ENCODE measurements around the gene MPPED1.

MPPED1 gene

DNA sequence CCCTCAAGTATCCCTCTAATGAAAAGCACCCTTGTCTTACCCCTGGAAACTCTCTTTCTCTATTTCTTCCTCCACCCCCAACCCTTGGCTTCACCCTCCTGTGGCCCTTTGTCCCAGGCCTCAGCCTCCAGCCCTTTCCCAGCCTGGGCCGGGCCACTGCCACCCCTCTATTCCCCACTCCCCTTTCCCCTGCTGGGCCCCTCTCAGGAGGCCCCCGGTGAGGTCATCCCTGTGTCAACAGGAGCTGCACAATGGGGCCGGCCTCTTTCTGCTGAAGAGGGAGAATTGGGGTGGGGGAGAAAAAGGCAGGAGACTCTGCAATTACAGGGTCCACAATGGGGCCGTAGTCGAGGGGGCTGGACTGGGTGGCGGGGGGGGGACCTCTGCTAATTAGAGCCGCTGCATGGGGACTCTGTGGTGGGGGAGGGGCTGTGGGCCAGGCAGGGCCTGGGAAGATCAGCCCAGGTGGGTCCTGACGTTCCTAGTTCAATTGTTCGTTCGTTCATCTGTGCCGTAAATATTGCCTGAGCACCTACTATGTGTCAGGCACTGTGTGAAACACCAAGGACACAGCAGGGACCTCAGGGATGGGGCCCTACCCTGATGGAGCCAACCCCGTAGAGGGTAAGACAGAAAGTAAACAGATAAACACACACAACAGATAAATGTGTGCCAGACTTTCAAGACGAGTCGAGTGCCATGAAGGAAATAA, 18.5 kb upstream of the MPPED1 start:
- DNase-seq (ENCODE audit: low read depth): no peak

DNA sequence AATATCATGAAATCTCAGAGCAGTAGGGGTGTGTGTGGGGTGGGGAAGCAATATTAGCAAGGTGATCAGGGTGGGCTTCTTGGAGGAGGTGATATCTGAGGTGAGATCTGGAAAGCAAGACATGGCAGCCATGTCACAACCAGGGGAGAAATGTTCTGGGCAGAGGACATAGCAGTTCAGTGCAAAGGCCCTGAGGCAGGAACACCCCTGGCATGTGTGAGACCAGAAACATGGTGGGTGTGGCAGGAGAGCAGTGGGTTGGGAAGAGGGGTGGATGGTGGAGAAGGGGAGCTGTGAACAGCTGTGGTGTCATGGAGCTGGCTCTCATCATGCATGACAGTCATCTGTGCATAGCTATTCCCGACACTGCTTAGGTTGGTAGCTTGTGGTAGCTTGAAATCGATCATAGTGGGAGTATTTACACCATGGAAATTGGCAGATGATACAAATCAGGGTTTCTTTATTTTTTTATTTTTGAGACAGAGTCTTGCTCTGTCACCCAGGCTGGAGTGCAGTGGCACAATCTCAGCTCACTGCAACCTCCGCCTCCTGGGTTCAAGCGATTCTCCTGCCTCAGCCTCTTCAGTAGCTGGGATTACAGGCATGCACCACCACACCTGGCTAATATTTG, 17.9 kb upstream of the MPPED1 start:
- DNase-seq (ENCODE audit: low read depth): no peak

DNA sequence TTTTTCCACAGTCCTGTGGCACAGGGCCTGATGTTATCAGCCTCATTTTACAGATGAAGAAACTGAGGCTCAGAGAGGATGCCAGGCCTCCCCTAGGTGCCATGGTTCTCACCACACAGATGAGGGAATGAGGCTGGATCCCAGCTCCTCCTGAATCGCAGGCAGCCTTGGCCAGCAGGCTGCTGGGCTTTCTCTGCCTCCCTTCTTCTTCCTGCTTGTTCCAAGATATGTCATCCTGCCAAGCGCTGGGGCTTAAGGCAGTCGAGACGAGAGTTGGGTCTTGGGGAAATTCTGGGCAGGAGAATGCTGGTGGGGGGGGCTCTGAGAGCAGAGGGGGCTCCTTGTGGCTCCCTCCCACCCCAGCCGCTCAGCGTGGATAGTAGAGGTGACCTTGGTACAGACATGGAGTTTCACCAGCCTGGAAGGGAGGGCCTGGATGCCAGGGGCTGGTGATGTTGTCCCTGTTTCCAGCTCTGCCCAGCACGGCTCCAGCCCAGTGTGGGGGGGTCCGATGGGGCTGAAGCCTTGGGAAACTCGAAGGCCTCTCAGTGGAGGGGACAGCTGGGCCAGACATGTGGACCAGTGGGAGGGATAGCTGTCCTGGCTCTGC, 16.6 kb upstream of the MPPED1 start:
- DNase-seq (ENCODE audit: low read depth): no peak

DNA sequence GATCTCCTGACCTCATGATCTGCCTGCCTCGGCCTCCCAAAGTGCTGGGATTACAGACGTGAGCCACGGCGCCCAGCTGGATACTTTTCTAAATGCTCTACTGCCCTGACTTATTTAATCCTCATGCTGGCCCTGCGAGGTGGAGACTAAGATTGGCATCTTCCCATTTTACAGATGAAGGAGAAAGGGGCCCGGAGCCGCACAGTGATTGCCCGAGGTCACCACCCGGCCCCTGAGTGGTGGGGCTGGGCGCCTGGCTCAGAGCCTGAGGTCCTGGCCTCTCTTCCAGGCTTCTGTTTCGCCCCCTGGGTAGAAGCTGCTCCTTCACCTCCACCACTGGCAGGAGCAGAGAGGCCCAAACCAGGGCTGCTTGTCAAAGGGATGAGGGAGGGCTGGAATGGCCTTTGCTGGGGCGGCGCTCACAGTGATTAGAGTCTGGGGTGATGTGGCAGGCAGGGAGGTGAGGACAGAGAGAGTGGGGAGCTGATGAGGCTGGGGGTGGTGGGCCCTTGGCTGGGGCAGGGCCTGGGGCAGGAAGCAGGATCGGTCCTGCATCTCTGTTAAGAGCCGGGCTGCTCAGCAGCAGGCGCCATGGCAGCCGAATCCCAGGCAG, 15.4 kb upstream of the MPPED1 start:
- no peak for DNase-seq (ENCODE audit: low read depth)

DNA sequence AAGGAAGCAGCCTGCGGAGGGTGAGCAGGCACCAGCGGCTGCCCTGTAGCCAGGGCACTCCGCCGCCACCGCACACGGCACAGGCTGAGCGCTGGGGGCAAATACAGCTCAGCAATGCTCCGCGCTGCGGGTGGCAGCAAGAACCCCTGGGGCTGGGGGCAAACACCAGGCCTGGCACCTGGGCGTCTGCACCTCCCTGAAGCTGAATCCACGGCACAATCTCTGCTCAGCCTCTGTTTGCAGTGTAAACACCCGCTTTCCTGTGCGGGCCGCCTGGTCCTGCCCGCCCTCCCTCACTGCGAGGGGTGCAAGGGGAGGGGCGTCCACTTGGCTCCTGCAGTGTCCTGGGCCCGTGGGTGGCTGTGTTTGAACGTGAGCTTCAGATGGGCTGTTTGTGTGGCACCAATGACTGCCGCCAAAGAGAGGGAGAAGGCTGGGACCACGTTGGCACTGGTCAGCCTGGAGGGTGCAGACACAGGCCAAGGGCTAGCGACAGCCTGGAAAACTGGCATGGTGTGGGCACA, 14.8 kb upstream of the MPPED1 start:
- no peak for DNase-seq (ENCODE audit: low read depth)

DNA sequence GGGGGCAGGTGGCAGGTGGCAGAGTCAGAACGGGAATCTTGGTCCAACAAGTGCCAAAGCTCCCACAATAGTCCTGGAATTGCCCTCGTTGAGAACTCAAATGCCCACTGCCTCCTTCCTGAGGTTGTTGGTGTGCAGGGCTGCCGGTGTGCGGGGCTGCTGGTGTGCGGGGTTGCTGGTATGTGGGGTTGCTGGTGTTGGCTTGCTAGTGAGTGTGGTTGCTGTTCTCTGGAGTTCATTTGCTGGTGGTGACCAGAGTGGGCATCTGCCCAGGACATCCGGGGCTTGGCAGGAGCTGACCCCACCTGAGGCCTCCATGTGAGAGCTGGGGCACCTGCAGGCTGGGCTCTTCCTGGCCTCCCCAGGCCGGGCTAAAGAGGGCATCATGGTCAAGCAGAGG, 14.0 kb upstream of the MPPED1 start:
- no peak for DNase-seq (ENCODE audit: low read depth)

DNA sequence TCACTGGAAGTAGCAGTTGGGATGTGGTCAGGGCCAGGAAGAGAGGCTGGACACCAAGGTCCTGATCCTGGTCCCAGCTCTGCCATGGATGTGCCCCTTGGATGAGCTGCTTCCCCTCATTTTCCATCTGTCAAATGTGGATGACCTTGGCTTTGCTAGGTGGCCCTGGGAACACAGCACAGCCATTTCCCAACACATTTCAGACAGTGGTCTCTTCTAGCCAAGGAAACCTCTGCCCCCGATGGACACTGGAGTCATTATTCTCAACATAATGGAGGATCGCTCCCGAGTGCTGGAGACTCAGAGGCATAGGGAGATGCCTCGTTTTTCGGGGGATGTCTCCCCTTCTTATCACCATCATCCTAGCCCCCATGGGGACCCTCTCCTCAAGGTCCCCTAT, 13.6 kb upstream of the MPPED1 start:
- no peak for DNase-seq (ENCODE audit: low read depth)

DNA sequence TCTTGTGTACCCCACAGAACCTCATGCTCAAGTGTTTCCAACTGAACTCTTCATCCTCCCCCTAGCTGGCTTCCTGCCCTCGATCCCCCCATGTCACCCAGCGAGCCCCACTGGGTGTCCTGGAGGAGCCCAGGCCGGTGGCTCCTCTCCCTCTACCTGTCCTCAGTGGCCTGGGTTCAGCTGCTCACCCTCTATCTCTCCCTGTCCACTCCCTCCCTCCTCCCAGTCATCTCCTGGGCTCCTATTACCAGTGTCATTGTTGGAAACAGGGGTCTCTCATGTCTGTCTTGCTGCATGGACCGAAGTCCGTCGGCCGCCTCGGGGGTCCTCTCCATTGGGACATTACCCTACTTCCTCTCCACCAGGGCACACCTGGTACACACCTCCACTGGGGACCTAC, 12.9 kb upstream of the MPPED1 start:
- no peak for DNase-seq (ENCODE audit: low read depth)

DNA sequence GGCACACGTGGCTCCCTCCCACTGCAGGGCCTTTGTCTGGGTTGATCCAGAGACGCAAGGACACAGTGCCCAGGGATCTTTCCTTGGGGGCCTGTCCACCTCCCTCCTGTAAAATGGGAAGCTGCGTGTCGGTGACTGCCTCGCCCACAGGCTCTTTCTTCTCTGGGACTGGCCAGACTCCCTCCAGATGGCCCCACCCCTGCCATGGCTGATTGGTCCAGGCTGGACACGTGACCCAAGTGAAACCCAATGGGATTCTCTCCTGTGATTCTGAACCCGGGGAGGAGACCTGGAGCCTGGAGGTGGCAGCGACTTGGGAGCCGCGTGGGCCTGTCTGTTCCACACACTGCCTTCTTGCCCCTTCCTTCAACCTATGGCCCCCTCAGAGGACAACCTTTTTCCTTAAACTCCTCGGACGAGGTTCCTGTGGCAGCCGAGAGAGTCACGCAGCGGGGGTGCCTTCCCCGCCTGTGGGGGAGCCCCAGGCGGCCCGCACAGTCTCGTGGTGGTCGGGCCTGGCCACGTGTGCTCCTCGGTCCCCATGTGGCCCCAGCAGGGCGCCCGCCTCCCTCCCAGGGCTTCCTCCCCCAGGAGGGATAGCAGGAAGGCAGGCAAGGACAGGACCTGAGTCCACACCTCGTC, 12.4 kb upstream of the MPPED1 start:
- no peak for DNase-seq (ENCODE audit: low read depth)

DNA sequence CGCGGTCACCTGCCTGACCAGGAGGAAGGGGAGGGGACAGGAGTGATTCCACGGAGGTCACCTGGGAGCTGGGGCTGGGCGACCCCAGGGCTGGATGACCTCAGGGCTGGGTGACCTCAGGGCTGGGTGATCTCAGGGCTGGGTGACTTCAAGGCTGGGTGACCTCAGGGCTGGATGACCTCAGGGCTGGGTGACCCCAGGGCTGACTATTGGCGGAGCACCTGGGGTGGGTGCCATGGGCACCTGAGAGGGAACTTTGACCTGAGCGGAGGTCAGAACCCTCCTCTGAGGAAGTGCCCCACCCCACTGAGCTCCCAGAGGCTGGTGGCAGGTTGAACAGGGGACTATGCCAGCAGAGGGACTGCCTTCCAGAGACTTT, 11.8 kb upstream of the MPPED1 start:
- DNase-seq (ENCODE audit: low read depth): no peak

DNA sequence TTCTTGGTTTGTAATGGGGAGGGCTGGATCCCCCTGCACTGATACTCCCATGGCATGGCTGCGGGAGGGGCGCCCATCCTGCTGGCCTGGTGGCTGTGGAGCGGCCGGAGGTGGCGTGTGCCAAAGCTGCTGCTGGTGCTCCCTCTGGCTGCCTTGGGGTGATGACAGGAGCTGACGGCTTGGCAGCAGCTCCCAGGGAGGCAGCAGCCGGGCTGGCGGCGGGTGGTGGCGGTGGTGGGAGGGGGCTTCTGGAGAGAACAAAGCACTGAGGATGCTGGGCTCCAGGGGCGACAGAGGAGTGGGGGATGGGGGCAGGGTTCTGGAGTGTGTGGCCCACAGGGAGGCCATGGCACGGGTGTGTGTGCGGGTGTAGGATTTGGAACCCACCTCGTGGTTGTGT, 11.4 kb upstream of the MPPED1 start:
- DNase-seq (ENCODE audit: low read depth): no peak

DNA sequence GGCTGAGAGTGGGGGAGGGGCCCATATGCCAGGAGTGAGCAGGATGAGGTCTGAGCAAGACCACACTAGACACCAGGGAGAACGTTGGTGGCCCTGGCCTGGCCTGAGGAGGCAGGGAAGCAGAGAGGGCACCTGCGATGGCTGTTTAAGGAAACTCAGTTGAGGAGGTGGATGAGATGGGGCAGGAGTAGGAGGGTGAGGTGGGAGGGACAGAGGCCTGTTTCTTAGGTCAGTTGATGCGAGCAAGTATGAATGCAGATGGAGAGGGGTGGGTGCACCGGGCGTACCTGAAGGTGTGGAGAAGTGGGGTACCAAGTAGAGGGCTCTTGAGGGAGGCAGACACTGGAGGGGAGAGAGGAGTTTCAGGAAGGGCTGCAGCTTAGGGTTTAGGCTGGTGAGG, 10.6 kb upstream of the MPPED1 start:
- DNase-seq (ENCODE audit: low read depth): no peak

DNA sequence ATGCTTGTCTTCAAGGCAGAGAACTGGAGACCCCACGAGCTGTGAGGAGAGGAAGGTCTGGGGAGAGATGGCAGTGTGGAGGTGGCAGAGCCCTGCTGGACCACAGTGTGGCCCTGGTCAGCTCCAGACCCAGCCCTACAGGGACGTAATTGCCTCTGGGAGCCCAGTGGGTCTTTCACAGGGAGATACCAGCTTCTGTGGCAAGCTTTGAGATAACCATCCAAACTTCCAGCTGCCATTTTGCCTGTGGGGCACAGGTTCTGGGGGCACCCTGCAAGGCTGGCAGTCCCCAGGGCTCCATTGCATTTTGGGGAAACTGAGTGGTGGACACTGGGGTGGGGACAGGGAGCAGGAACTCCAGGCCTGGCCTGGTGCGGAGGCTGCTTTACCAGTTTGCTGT, 10.2 kb upstream of the MPPED1 start:
- DNase-seq (ENCODE audit: low read depth): no peak

DNA sequence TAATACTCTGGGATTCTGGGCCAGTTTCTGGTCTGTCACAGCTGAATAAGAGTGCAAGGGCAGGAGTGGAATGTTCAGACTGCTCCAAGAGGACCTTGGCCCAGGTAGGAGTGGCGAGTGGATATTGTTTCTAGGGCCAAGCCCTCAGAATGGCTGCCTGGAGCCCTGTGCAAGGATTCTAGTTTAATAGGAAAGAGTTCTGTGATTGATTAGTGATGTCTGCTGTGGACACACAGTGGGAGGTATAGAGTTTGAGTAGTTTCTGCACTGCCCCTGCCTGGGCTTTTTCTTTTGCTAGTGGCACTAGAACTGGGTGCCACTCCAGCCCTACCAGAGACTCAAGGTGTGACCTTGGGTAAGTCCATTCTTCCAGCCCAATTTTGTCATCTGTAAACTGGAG, 9.7 kb upstream of the MPPED1 start:
- no peak for DNase-seq (ENCODE audit: low read depth)

DNA sequence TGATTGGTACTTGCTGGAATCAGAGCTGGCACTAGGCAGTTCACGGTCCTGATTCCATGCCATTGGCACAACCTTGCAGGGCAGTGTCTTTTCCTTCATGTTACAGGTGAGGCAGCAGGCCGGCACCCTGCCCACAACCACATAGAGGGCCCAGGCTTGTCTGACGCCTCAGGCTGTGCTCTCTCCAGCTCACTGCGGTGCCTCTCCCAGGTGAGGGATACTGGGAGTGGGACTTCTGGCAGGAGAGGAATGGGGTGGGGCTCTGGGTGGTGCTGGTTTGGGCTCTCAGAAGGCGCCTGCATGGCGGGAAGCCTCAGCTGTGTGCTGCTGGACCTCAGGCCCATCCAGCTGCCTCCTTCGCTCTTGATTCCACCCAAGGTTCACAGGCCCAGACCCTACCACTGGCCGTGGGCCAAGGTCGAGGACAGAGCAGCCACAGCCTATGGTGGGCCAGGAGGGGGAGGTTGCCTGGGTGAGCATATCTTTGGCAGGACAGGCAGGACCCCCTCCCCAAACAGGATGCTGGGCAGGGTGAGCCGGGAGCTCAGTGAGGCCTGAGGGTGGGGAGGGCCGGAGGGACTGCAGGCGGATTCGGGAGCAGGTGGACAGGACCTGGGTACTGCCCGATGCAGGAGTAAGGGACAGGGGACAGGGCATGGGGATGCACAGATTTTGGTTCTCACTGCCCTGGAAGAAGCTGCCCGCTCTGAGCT, 7.0 kb upstream of the MPPED1 start:
- no peak for DNase-seq (ENCODE audit: low read depth)

DNA sequence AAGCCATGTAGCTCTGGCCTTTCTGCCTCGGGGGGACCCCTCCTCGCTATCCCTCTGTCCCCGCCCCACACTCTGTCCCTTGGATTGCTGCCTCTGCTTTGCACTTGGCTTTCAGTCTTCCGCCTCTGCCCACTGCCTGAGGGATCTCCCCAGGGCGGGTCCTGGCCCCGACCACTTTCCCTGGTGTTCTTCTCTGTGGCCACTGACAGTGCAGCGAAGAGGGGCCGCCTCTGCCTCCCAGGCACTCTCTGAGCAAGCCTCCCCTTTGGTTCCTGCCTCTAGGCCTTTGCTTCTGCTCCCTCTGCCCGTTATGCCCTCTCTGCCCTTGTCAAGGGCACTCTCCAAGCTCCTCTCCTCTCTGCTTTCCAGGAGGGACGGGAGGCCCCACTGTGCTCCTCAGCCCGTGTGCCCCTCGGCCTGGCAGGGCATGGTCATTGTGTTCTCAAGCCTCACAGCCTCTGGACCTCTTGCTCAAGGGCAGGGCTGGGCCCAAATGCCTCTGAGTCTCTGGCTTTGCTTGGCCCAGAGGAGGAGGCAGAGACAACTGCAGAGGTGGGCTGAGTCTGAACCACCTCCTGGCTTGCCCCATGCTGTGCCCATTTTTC, 5.5 kb upstream of the MPPED1 start:
- DNase-seq (ENCODE audit: low read depth): no peak

DNA sequence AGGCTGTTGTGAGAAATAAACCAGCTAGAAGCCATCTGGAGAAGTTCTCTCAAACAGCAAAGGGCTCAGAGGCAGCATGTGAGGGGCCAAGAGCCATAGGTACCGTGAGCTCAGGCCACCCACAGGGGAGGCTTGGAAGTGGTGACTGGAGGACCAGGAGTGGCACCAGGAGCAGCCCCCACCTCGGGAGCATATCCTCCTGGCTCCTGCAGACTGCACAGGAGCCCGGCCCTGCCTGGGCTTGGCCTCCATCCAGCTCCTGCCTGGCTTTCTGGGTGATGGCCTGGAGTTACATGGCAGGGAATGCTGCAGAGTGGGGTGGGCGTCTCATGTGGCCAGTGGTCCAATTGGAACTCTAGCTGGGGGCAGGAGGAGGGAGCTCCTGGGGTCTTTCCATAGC, 4.2 kb upstream of the MPPED1 start:
- no peak for DNase-seq (ENCODE audit: low read depth)

DNA sequence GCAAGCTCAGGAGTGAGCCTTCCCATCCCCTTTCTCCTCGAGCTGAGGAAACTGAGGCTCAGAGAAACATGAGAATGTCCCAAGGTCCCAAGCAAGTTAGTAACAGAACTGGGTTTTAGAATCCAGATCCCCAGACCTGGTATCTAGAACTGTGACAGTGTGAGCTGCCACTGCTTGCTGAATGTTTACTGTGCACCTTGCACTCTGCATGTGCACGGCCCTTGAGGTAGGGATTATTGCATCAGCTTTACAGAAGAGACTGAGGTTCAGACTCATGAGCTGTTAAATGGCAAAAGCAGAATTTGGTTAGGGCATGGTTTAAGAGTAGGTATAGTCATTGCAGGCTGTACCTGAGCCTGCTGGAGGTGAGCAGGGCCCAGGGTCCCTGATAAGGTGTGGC, 3.8 kb upstream of the MPPED1 start:
- DNase-seq (ENCODE audit: low read depth): no peak

DNA sequence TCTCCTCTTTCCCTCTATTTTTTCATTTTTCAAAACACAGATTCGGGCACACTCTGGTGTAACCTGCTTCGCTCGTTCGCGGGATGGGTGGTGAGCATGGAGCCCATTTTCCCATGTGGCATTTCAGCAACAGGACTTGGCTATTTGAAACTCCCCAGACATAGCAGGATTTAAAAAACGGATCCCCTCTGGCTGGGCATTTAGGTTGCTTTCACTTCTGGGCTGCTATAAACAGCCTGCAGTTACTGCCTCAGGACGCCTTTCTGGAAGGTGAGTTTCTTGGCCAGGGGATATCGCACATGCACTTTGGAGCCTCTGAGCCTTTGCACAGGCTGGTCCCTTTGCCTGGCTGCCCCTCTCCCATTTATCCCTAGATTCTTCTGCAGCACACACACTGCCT, 2.8 kb upstream of the MPPED1 start:
- no peak for DNase-seq (ENCODE audit: low read depth)

DNA sequence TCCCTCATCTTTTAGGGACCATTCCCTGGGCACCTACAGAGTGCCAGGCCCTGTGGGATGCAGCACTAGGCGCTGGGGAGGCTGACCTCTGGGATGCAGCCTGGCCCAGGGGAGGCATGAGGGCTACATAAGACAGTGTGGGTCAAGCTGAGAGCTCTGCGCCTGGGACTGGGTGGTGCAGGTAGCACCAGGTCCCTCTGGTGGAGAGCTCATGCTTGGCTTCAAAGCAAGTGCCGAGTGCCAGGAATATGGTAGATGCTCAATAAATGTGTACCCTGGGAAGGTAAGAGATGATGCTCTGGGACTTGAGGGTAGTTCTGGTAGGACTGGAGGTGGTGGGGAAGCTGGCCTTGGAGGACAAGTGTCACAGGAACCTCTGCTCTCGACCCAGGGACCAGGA, 2.0 kb upstream of the MPPED1 start:
- DNase-seq (ENCODE audit: low read depth): no peak

DNA sequence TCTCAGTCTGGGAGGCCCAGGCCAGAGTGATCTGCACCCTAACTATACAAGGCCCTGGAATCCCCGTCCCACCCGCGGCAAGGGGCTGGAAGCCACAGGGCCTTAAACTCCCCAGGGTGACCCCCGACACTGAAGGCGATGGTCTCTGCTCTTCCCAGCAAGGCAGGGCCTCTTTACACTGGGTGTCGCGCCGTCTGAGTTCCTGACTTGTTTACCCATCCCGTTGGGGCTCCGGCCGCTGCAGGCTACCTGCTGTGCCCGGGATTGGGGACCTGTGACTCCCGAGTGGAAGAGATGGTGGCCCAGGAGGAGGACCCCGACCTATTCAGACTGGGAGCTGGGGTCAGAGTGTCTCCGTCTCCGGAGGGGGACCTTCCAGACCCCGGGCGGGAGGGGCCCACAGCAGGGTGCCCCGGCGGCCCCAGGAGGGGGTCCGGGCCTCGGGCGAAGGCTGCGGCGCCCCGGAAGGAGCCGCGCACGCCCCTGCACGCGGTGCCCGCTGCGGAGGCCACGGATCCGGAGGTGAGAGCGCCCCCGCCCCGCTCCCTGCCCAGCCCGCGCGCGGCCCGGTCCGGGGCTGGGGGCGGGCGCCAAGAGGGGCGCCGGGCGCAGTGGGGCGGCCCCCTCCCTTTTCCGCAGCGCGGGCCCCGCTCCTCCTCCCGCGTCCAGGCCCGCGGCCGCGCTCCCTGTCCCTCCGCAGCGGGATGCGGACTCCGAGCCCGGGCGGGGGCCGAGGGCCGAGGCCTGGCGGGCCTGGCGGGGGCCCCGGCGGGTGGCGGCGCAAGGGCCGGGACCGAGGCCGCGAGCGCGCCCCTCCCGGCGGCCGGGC, 560 bp upstream of the MPPED1 start:
- DNase-seq (ENCODE audit: low read depth): no peak
